ENCODE data around the gene CD44. TPM values are rescaled to one million over a fixed set of nuclear protein-coding genes. Genes with fewer than 3 reads are reported as not detected.

CD44 gene
- total RNA-seq, 3 donors from 2014 or later = 105 to 154 (median 136) TPM

DNA sequence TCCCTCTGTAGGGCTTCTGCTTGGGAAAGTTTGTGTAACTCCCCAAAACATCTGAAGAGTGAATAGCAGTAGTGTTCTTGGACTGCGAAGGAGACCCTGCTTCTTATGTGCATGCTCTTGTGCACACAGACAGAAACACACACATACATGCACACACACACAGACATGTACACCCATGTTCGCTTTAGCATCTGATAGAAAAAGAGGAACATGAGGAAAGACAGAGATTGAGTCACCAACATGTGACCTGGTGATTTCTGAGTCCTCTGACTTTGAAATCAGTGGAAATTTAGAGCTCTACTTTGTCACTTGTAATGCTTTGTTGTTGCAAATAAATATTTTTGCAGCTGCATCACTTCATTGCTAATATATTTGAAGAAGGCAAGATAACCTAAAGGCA, 23.8 kb downstream of the CD44 start:
- Histone ChIP-seq H3K9me3 (no peaks in the 10 kb centered on the region), H3K4me1 (ENCODE audit: low read depth) (peaks cover 39% of the 10 kb centered on the region), H3K36me3 (ENCODE audit: low read depth) (no peaks in the 10 kb centered on the region), H3K4me3 (no peak overlapping the region)
- ATAC-seq (no peak), DNase-seq (no peak)
- intact Hi-C loops (cut with DNase I, micrococcal nuclease) = no loop called here
- TF ChIP-seq, protein P1, sequence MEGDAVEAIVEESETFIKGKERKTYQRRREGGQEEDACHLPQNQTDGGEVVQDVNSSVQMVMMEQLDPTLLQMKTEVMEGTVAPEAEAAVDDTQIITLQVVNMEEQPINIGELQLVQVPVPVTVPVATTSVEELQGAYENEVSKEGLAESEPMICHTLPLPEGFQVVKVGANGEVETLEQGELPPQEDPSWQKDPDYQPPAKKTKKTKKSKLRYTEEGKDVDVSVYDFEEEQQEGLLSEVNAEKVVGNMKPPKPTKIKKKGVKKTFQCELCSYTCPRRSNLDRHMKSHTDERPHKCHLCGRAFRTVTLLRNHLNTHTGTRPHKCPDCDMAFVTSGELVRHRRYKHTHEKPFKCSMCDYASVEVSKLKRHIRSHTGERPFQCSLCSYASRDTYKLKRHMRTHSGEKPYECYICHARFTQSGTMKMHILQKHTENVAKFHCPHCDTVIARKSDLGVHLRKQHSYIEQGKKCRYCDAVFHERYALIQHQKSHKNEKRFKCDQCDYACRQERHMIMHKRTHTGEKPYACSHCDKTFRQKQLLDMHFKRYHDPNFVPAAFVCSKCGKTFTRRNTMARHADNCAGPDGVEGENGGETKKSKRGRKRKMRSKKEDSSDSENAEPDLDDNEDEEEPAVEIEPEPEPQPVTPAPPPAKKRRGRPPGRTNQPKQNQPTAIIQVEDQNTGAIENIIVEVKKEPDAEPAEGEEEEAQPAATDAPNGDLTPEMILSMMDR (IDR thresholded peaks at IDR 0.05) = no peak

DNA sequence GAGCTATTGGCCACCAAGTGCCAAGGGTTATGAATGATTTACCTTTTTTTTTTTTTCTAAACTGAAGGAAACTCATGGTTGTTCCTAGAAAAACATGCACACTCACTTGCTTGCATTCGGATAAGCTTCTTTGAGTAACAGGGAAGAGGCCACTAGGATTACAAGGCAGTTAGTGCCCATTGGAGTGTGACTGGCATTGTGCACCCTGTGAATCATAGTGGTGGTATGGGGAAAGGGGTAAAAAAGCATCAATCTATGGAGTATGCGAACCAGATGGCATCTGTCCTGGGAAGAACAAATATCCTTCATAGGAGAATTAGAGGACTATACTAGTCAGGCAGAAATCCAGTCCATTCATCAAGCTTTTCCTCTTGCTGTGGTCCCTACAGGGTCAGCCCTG, 24.2 kb downstream of the CD44 start:
- peaks cover 35% of the 10 kb centered on the region for H3K4me1 ChIP-seq (ENCODE audit: low read depth)
- intact Hi-C loops (cut with DNase I, micrococcal nuclease) = no loop called here
- DNase-seq (no peak), ATAC-seq (no peak)
- H3K4me3 ChIP-seq = no peak overlapping the region
- TF ChIP-seq, protein P1 (IDR thresholded peaks at IDR 0.05) = no peak
- H3K9me3 ChIP-seq = no peaks in the 10 kb centered on the region
- no peaks in the 10 kb centered on the region for H3K36me3 ChIP-seq (ENCODE audit: low read depth)

DNA sequence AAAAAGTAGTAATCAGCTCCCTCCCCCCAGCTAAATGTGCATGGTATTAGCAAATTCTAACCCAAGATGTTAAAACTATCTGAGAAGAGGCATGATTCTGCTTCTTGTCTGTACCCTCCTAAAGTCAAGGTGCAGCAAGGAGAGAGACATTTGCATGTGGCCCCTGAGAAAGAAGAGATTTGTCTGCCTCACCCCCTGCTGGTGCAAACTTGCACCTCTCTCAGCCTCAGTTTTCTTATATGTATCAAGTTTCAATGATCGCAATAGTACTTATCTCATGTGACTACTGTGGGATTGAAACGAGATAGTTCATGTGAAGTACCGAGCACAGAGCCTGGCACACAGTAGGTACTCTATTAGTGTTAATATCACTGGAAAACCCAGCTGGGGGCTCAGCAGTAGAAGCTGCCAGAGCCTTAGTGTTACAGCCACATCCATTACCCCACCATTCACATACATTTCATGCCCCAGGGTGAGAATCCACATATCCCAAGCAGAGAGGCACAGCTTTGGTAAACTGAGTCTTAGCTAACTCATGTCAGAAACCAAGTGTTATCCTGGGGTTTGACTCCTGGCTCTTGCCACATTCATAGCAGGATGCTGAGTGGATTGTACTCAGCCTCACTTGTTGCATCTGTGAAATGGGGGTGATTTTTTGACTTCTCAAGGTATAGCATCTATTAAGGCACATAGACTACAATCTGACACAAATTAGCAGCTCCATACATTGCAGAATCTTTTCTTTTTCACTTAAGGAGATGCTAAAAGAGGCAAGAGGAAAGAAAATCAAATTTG, 24.9 kb downstream of the CD44 start:
- peaks cover 28% of the 10 kb centered on the region for H3K4me1 ChIP-seq (ENCODE audit: low read depth)
- TF ChIP-seq, protein P1 (IDR thresholded peaks at IDR 0.05) = no peak
- H3K4me3 ChIP-seq = no peak overlapping the region
- H3K9me3 ChIP-seq = no peaks in the 10 kb centered on the region
- DNase-seq (peak in 1 of 3 donors; percentile 51), ATAC-seq (peak; percentile 16)
- intact Hi-C loops (cut with DNase I, micrococcal nuclease) = no loop called here
- H3K36me3 ChIP-seq (ENCODE audit: low read depth) = no peaks in the 10 kb centered on the region

DNA sequence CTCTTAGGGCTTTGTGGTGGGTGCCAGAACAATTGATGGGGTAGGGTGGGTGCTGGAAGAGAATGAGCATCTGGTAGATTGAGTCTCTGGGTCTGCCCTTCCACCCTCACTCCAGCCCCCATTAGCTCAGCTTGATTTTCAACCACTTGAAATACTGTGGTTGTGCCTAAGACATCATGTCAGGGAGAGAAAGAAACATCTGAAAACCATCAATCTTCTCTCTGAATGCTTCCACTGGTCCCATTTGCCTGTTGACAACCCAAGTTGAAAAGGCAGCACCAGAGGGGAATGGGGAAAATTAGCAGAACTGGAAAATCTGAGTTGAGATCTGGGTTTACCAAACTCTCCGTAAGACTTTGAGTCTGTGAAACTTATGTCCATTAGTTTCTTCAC, 26.1 kb downstream of the CD44 start:
- Histone ChIP-seq H3K9me3 (no peaks in the 10 kb centered on the region), H3K36me3 (ENCODE audit: low read depth) (no peaks in the 10 kb centered on the region), H3K4me3 (no peak overlapping the region), H3K4me1 (ENCODE audit: low read depth) (peaks cover 20% of the 10 kb centered on the region)
- TF ChIP-seq, protein P1 (IDR thresholded peaks at IDR 0.05) = no peak
- DNase-seq (no peak), ATAC-seq (no peak)
- intact Hi-C loops (cut with DNase I, micrococcal nuclease) = no loop called here

DNA sequence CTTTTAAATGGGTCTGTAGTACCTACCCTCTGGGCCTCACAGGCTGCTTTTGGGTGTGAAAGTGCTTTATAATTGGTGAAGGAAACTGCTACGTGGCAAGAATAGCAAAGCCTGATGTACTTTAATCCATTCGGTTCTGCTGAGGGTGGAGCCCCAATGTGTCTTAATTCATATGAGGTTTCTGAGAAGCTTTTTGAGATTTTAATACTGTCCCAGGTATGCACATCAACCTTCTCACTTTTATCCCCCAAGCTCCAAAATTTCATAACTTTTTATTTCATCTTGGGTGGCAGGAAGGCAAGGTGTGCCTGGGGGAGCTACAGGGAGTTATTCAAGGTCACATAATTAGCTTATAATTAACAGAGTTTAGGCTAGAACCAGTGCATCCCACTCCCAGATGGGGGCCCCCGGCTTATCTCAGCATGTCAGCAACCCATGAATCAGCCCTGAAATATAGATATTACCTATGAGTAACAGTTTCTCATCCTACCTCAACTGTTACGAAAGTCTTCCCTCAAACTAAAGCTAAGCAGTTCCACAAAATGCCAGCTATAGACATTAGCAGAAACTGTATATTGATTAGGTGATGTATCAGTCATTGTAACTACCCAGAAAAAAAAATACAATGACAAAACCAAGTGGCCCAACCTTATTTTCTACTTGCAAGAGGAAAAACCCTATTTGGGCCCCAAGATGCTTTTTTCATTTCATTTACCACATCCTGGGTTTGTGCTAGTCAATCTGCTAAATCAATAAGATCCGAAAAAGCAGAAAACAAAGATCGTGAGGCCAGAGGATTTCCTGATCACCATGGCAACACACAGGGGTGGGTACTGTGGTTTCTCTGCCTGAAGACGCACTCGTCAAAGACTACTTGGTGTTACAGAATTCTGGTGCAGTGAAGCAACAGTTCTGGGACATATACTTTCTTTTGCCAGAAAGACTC, 26.7 kb downstream of the CD44 start:
- TF ChIP-seq, protein P1 (IDR thresholded peaks at IDR 0.05) = no peak
- DNase-seq (peak in 1 of 3 donors; percentile 71), ATAC-seq (peak; percentile 79)
- Histone ChIP-seq H3K4me3 (no peak overlapping the region), H3K36me3 (ENCODE audit: low read depth) (no peaks in the 10 kb centered on the region), H3K9me3 (no peaks in the 10 kb centered on the region), H3K4me1 (ENCODE audit: low read depth) (peaks cover 20% of the 10 kb centered on the region)
- intact Hi-C loops (cut with DNase I, micrococcal nuclease) = no loop called here

Measured in mucosa of descending colon (tissue), 3 donors.